ENCODE measurements around the gene RIGI.
"Not testable (repeated sequence)": the region's sequence is repeated elsewhere in the genome, so short reads cannot be mapped to it uniquely, and the experiment has no call there.

Gene RIGI

GRCh38 chr9:32554107-32554506 is 28.1 kb upstream of the RIGI start:
- no peak for TF ChIP-seq CTCF (IDR thresholded peaks at IDR 0.05)
- Histone ChIP-seq H3K27me3 (no peaks in the 10 kb centered on the region), H3K36me3 (no peaks in the 10 kb centered on the region), H3K4me1 (ENCODE audit: control insufficient read depth in 1 of 2, insufficient read depth in 1 of 2, low read depth in 1 of 2, low read length in 1 of 2) (peaks cover 67 to 74% of the 10 kb centered on the region in 2 experiments), H3K9me3 (no peaks in the 10 kb centered on the region), H3K4me3 (ENCODE audit: low read depth in 1 of 2, low read length in 1 of 2) (no peak overlapping the region), H3K27ac (peak overlapping the region; percentile 97)

GRCh38 chr9:32552172-32552872 is 26.3 kb upstream of the RIGI start, which contains the start of the genes SMIM27 and TOPORS:
SMIM27 (plus strand) TSS chr9:32552327; CDS start chr9:32552435, 108 bp downstream.
TOPORS (minus strand) TSS chr9:32552586; CDS start chr9:32552436, 150 bp downstream.
- Histone ChIP-seq H3K27me3 (no peaks in the 10 kb centered on the region), H3K9me3 (no peaks in the 10 kb centered on the region)
- peak; percentile 25 for TF ChIP-seq CTCF (IDR thresholded peaks at IDR 0.05)

GRCh38 chr9:32551276-32552051 is 25.5 kb upstream of the RIGI start:
- Histone ChIP-seq H3K4me3 (ENCODE audit: low read depth in 1 of 2, low read length in 1 of 2) (peak overlapping the region; percentile 87 to 91), H3K27me3 (no peaks in the 10 kb centered on the region), H3K27ac (peak overlapping the region; percentile 96), H3K4me1 (ENCODE audit: control insufficient read depth in 1 of 2, insufficient read depth in 1 of 2, low read depth in 1 of 2, low read length in 1 of 2) (peaks cover 48 to 49% of the 10 kb centered on the region in 2 experiments), H3K9me3 (no peaks in the 10 kb centered on the region), H3K36me3 (no peaks in the 10 kb centered on the region)
- no peak for TF ChIP-seq CTCF (IDR thresholded peaks at IDR 0.05)

More at GRCh38 chr9:32552172-32552872, 26.3 kb upstream of the RIGI start, which contains the start of the genes SMIM27 and TOPORS:
- Histone ChIP-seq H3K4me1 (ENCODE audit: control insufficient read depth in 1 of 2, insufficient read depth in 1 of 2, low read depth in 1 of 2, low read length in 1 of 2) (peaks cover 57 to 58% of the 10 kb centered on the region in 2 experiments), H3K36me3 (no peaks in the 10 kb centered on the region), H3K27ac (peak within 1 kb of the TSS; percentile 96), H3K4me3 (ENCODE audit: low read depth in 1 of 2, low read length in 1 of 2) (peak within 1 kb of the TSS; percentile 87 to 91)

GRCh38 chr9:32550562-32551275 is 24.7 kb upstream of the RIGI start:
- Histone ChIP-seq H3K27ac (peak overlapping the region; percentile 96), H3K9me3 (no peaks in the 10 kb centered on the region), H3K4me1 (ENCODE audit: control insufficient read depth in 1 of 2, insufficient read depth in 1 of 2, low read depth in 1 of 2, low read length in 1 of 2) (peaks cover 41 to 42% of the 10 kb centered on the region in 2 experiments), H3K27me3 (no peaks in the 10 kb centered on the region), H3K36me3 (no peaks in the 10 kb centered on the region), H3K4me3 (ENCODE audit: low read depth in 1 of 2, low read length in 1 of 2) (peak overlapping the region; percentile 87 to 91)
- peak; percentile 48 for TF ChIP-seq CTCF (IDR thresholded peaks at IDR 0.05)

- Histone ChIP-seq H3K4me1 (ENCODE audit: control insufficient read depth in 1 of 2, insufficient read depth in 1 of 2, low read depth in 1 of 2, low read length in 1 of 2) (peaks cover 35 to 36% of the 10 kb centered on the region in 2 experiments), H3K4me3 (ENCODE audit: low read depth in 1 of 2, low read length in 1 of 2) (peak overlapping the region; percentile 87 to 91), H3K27ac (peak overlapping the region; percentile 96), H3K36me3 (no peaks in the 10 kb centered on the region), H3K27me3 (no peaks in the 10 kb centered on the region), H3K9me3 (no peaks in the 10 kb centered on the region)
- TF ChIP-seq CTCF (IDR thresholded peaks at IDR 0.05), result no peak
Observed at GRCh38 chr9:32550150-32550561, 24.2 kb upstream of the RIGI start.

GRCh38 chr9:32548213-32548612 is 22.2 kb upstream of the RIGI start:
- H3K4me1 ChIP-seq (ENCODE audit: control insufficient read depth in 1 of 2, insufficient read depth in 1 of 2, low read depth in 1 of 2, low read length in 1 of 2), result peaks cover 26 to 30% of the 10 kb centered on the region in 2 experiments
- H3K36me3 ChIP-seq; H3K27me3 ChIP-seq; H3K9me3 ChIP-seq; H3K4me3 ChIP-seq (ENCODE audit: low read depth in 1 of 2, low read length in 1 of 2); H3K27ac ChIP-seq: not testable (repeated sequence)
